Smooth muscle cell (in vitro differentiated cells): ENCODE results near the gene SNX9. TPM values are rescaled to one million over a fixed set of nuclear protein-coding genes. Genes with fewer than 3 reads are reported as not detected.

Experiments used
- DNase-seq: peaks from one replicate; lab custom pipeline; 2025; ENCODE audit not compliant: unreplicated experiment; lab: John Stamatoyannopoulos, UW
- H2AFZ ChIP-seq: fragments of 200-600 bp; sonication (generic); 2 replicates; pipeline ENCODE4 v1.6.0; 2016; ENCODE audit warnings: antibody characterized with exemption, low read depth, mild to moderate bottlenecking
- H3F3A ChIP-seq: fragments of 200-600 bp; sonication (generic); 2 replicates; pipeline ENCODE4 v1.6.0; 2017; ENCODE audit warnings: antibody characterized with exemption, low read depth
- H3K27ac ChIP-seq: fragments of 200-600 bp; sonication (generic); 2 replicates; pipeline ENCODE4 v1.5.1; 2016; ENCODE audit warnings: low read depth, mild to moderate bottlenecking
- H3K27me3 ChIP-seq: fragments of 200-600 bp; sonication (generic); 2 replicates; pipeline ENCODE4 v1.6.1; 2016; ENCODE audit warnings: low read depth, mild to moderate bottlenecking
- H3K36me3 ChIP-seq: fragments of 200-600 bp; sonication (generic); 2 replicates; pipeline ENCODE4 v1.5.1; 2016; ENCODE audit warnings: low read depth
- H3K4me1 ChIP-seq: fragments of 200-600 bp; sonication (generic); 2 replicates; pipeline ENCODE4 v1.5.1; 2016; ENCODE audit warnings: low read depth
- H3K4me2 ChIP-seq: fragments of 200-600 bp; sonication (generic); 2 replicates; pipeline ENCODE4 v1.6.0; 2016; ENCODE audit warnings: mild to moderate bottlenecking
- H3K4me3 ChIP-seq: fragments of 200-600 bp; sonication (generic); 2 replicates; pipeline ENCODE4 v1.5.1; 2016; ENCODE audit warnings: mild to moderate bottlenecking
- H3K79me2 ChIP-seq: fragments of 200-600 bp; sonication (generic); 2 replicates; pipeline ENCODE4 v1.6.0; 2016; ENCODE audit warnings: low read depth, mild to moderate bottlenecking
- H3K9ac ChIP-seq: fragments of 200-600 bp; sonication (generic); 2 replicates; pipeline ENCODE4 v1.6.0; 2016; ENCODE audit warnings: low read depth
- H3K9me3 ChIP-seq: fragments of 200-600 bp; sonication (generic); replicated peaks from 2 replicates; pipeline ENCODE4 v1.5.1; 2016; ENCODE audit warnings: low read depth
- H4K20me1 ChIP-seq: fragments of 200-600 bp; sonication (generic); 2 replicates; pipeline ENCODE4 v1.6.0; 2016; ENCODE audit warnings: low read depth
- CTCF ChIP-seq: fragments of 200-600 bp; sonication (generic); IDR thresholded peaks from 2 replicates; pipeline ENCODE4 v1.5.1; 2017; ENCODE audit warnings: borderline replicate concordance, mild to moderate bottlenecking, antibody characterized with exemption; ENCODE audit not compliant: insufficient read depth, poor library complexity, severe bottlenecking
- WGBS: methylation state at CpG from one replicate; pipeline ENCODE4 v1.1.7; 2016; ENCODE audit warnings: low lambda C conversion rate; 5-methylcytosine and 5-hydroxymethylcytosine counted together
- polyA plus RNA-seq: library from polyadenylated mRNA; unstranded; fragments of >200 nt; fragmentation: Nextera tagmentation; extraction: Ambion mirVana; gene quantifications from 2 replicates; pipeline ENCODE4 v1.2.1, GENCODE V29; 2016
- total RNA-seq: library from RNA; depleted of rRNA; stranded (reverse); fragments of >200 nt; gene quantifications from 2 replicates; pipeline ENCODE4 v1.2.3, GENCODE V29; 2014

The SNX9 gene
- total and polyA plus RNA-seq, 2 experiments from 2014 or later: 28.9 to 29.0 TPM

DNA sequence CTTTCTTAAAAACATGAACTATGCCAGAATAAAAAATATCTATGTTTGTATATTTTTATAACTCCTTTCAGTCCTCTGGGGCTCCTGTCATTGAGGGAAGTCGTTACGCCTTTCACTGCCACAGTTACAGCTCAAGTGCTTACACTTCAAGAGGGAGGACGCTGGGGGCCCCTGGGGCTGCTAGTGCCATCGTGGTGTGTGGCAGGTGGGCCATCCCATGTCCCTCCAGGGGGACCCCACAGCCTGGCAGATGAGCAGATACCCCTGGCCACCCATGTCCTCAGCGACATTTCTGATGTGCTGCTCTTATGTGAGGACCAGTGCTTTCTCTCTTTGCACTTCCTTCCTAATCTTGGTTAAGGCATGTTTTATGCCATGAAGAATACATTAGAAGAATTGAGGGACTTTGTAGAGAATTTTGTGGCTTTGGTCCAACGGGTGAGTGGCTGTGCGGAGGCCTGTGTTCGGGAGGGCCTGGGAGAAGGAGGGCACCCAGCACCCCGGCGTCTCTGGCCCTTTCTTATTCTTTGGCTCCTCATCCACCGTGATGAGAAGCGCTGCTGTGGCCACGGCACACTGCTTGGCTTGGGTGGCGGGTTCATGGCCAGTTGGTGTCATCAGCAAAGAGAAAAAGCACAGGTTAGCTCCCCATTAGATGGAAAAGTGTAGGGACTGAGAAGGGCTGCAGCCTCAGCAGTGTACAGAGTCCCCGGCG is 120.4 kb downstream of the SNX9 start:
- H3K9me3 ChIP-seq: no peaks in the 10 kb centered on the region
- H3K79me2 ChIP-seq: no peaks in the 10 kb centered on the region
- H3K9ac ChIP-seq: no peak overlapping the region
- no peak overlapping the region for H3K4me3 ChIP-seq
- DNase-seq: no peak
- 98% methylated on average over 16 of the region's 16 CpGs for WGBS
- no peaks in the 10 kb centered on the region for H3F3A ChIP-seq
- no peak overlapping the region for H3K27ac ChIP-seq
- H3K4me2 ChIP-seq: no peak overlapping the region
- H2AFZ ChIP-seq: no peak overlapping the region
- H3K36me3 ChIP-seq: peaks cover 27% of the 10 kb centered on the region
- H3K27me3 ChIP-seq: no peaks in the 10 kb centered on the region
- H4K20me1 ChIP-seq: no peaks in the 10 kb centered on the region
- no peak for TF ChIP-seq CTCF
- no peaks in the 10 kb centered on the region for H3K4me1 ChIP-seq

DNA sequence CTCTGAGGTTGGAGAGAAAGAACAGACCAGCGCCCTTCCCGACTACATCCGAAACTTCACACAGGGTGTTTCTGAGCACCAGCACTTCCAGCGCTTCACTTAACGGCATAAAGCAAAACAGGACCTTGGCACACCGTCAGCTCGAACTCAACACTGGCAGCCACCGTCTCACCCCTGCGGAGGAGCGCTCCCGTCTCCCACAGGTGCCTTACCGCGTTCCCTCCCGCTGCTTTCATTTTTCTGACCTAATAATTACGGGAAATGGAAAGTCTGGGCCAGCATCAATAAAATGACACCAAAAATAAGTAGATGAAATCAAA is 120.9 kb downstream of the SNX9 start:
- DNase-seq: no peak
- Histone ChIP-seq H3K79me2 (no peaks in the 10 kb centered on the region), H3K4me3 (no peak overlapping the region), H3K36me3 (peaks cover 27% of the 10 kb centered on the region), H3K4me2 (no peak overlapping the region), H3K27me3 (no peaks in the 10 kb centered on the region), H3F3A (no peaks in the 10 kb centered on the region), H3K9ac (no peak overlapping the region), H3K27ac (no peak overlapping the region), H4K20me1 (no peaks in the 10 kb centered on the region), H3K4me1 (no peaks in the 10 kb centered on the region), H3K9me3 (no peaks in the 10 kb centered on the region), H2AFZ (no peak overlapping the region)
- 95% methylated on average over 15 of the region's 15 CpGs for WGBS
- no peak for TF ChIP-seq CTCF

DNA sequence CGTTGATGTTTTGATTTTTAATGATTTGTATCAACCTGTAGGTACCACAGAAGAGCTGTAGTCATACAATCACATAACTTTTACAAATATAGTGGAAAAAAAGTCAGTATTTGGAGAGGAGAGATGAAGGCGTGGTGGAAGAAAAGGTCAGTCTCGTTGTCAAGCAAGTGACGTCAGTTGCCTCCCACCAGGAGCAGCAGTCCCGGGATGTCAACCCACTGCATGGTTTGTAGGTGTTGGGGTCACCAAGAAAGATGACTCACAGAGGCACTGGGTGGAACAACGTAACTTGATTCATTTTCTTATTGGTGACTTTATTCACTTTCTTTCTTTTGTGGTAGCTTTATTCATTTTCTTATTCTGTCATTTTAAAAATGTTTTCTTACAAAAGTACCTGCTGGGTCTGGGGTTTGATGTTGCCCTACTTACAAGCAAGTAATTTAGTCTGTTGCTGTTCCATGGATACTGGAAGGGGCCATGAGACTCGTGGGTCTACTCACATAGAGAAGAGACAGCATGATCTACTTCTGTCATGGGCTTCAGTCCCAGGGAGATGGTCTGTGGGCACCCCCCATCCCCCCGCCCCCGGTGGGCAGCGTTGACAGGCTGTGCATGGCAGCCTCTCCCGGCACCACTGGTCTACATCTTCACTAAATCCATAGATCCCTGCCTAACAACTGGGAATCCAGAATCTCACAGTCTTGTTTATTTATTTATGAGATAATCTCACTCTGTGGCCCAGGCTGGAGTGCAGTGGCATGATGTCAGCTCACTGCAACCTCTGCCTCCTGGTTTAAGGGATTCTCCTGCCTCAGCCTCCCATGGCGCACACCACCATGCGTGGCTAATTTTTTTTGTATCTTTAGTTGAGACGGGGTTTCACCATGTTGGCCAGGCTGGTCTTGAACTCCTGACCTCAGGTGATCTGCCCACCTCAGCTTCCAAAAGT is 122.2 kb downstream of the SNX9 start:
- H4K20me1 ChIP-seq: no peaks in the 10 kb centered on the region
- DNase-seq: no peak
- H3K9ac ChIP-seq: no peak overlapping the region
- H3F3A ChIP-seq: no peaks in the 10 kb centered on the region
- H3K4me1 ChIP-seq: no peaks in the 10 kb centered on the region
- WGBS: 73% methylated on average over 14 of the region's 14 CpGs
- no peaks in the 10 kb centered on the region for H3K79me2 ChIP-seq
- no peak overlapping the region for H3K27ac ChIP-seq
- no peaks in the 10 kb centered on the region for H3K9me3 ChIP-seq
- H2AFZ ChIP-seq: no peak overlapping the region
- H3K27me3 ChIP-seq: no peaks in the 10 kb centered on the region
- TF ChIP-seq CTCF: no peak
- H3K4me2 ChIP-seq: no peak overlapping the region
- H3K36me3 ChIP-seq: peaks cover 27% of the 10 kb centered on the region
- H3K4me3 ChIP-seq: no peak overlapping the region
